AG10803 (cell line): ENCODE data around the gene RP9.
A peak's percentile ranks its signal among the peaks of the same experiment; 100 is the strongest.

Experiments used
- DNase-seq: peaks from one replicate; pipeline ENCODE4 v3.0.0; 2010; ENCODE audit warnings: low read depth
- H3K4me3 ChIP-seq: 2 replicates; pipeline ENCODE4 v1.5.1; 2011; ENCODE audit warnings: mild to moderate bottlenecking, low read length, control low read depth
- TF ChIP-seq, protein P1 (sequence below): conservative IDR thresholded peaks from 2 replicates; pipeline ENCODE4 v1.5.1; 2011; ENCODE audit warnings: mild to moderate bottlenecking, low read length, control low read depth, inconsistent platforms

RP9 gene

DNA sequence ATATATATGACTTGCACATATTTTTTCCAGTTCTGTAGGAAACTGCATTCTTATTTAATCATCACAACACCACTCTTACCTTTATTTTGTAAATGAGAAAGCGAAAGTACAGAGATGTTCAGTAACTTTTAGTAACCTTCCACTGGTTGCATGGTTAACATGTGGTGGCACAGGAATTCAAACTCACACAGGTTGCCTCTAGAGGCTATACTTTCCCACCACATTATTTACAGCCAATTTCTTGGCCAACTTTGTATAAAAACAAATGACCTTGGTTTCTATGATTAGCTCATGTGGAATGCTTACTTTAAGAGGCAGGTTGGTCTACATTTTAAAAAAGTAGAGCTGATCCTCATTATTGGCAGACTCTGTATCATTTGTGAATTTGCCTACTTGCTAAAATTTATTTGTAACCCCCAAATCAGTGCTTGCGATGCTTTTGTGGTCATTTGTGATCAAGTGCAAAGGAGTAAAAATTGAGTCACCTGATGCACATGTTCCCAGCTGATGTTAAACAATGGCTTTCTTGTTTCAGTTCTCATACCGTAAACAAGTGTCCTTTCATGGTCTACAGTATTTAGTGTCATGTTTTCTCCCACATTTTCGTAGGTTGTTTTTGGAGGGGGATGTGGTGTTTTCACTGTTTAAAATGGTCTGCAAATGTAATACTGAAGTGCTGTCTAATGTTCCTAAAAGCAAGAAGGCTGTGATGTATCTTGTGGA is 35.0 kb upstream of the RP9 start:
- H3K4me3 ChIP-seq, result no peak overlapping the region
- TF ChIP-seq, protein P1, sequence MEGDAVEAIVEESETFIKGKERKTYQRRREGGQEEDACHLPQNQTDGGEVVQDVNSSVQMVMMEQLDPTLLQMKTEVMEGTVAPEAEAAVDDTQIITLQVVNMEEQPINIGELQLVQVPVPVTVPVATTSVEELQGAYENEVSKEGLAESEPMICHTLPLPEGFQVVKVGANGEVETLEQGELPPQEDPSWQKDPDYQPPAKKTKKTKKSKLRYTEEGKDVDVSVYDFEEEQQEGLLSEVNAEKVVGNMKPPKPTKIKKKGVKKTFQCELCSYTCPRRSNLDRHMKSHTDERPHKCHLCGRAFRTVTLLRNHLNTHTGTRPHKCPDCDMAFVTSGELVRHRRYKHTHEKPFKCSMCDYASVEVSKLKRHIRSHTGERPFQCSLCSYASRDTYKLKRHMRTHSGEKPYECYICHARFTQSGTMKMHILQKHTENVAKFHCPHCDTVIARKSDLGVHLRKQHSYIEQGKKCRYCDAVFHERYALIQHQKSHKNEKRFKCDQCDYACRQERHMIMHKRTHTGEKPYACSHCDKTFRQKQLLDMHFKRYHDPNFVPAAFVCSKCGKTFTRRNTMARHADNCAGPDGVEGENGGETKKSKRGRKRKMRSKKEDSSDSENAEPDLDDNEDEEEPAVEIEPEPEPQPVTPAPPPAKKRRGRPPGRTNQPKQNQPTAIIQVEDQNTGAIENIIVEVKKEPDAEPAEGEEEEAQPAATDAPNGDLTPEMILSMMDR, result no peak
- DNase-seq, result peak; percentile 33

DNA sequence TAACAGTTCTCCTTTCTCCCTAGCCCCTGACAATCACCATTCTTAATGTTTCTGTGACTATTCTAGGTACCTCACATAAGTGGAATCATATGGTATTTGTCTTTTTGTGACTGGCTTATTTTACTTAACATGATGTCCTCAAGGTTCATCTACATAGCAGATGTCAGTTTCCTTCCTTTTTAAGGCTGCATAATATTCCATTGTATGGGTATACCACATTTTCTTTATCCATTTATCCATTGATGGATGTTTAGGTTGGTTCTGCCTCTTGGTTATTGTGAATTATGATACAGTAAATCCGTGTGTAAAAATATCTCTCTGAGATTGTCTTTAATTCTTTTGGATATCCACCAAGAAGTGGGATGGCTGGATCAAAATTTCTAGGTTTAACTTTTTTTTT is 33.4 kb upstream of the RP9 start:
- no peak overlapping the region for H3K4me3 ChIP-seq
- no peak for DNase-seq
- TF ChIP-seq, protein P1, result no peak

DNA sequence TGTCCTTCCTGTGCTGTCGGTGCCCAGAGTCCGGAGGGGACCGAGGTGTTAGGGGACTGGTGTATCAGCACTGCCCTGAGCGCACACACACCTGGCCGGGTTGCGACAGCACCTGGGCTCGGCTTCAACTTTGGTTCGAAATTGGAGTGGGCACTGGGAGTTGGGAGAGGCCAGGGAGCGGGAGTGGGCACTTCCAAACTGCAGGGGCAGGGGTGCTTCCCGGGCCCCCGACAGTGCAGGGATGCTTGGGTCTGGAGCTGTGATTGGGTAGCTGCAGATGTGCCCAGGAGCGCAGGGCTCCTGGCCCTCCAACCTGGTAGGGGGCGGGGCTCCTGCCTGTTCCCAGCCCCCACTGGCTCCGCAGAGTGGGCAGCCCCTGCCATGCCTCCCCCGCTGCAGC is 27.9 kb upstream of the RP9 start:
- TF ChIP-seq, protein P1, result no peak
- no peak for DNase-seq

GRCh38 chr7:33130184-33130583 is 21.0 kb upstream of the RP9 start:
- no peak for DNase-seq
- TF ChIP-seq, protein P1, result no peak
- peak overlapping the region; percentile 89 for H3K4me3 ChIP-seq

More for the DNA sequence above, 27.9 kb upstream of the RP9 start:
- H3K4me3 ChIP-seq, result no peak overlapping the region

GRCh38 chr7:33129806-33130153 is 20.6 kb upstream of the RP9 start:
- TF ChIP-seq, protein P1, result no peak

DNA sequence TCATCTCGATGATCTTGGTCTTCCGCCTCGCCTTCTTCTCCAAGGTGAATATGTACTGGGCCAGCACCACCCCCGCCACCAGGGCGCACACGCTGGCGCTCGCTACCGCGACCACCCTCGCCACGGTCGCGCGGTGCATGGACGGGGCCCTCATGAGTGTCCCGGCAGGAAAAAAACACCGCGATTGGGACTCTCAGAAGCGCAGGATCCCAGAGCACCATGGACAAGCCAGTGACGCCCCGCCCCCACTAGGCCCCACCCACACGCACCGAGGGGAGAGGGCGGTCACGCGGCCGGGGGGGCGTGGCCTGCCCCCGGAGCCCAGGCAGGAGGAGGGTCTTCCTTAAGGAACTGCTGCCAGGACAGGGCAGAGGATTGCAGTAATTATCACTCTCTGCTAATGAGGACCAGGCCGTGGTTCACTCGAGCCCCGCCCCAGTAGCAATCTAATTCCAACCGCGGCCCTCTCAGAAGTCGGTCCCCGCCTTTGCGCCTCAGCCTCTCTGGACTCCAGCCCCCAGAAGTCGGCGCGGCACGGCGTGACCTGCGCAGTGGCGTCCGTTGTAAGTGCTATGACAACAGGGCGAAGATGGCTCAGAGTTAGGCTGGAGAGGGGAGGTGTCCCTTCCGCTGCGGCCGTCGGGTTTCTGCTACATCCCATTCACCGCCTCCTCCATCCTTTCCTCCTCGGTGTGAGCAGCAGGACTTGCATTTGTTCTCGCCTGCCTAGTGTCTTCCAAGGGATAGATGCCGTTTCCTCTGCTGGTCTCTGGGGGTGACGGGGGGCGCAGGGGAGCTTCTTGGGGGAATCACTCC is 20.0 kb upstream of the RP9 start, which contains the start of gene BBS9:
BBS9 (plus strand) TSS at position 575 of the 816 bp plus-strand sequence. CDS start 16,689 bp downstream, outside the sequence.
- peak within 1 kb of the TSS; percentile 89 for H3K4me3 ChIP-seq
- TF ChIP-seq, protein P1, result peak; percentile 18; the same call in 1 of the 2 replicates
- peak; percentile 93 for DNase-seq

More at GRCh38 chr7:33129806-33130153, 20.6 kb upstream of the RP9 start:
- H3K4me3 ChIP-seq, result peak overlapping the region; percentile 89
- DNase-seq, result no peak
